HG03521 (cell line): ENCODE results near the gene MBP.

ENCODE experiments used
- ATAC-seq: cut with Tn5 transposase; IDR thresholded peaks from one replicate; pipeline ENCODE4 v1.9.1; 2021; ENCODE audit warnings: mild to moderate bottlenecking, moderate library complexity; ENCODE audit not compliant: unreplicated experiment

The MBP gene

GRCh38 chr18:77088963-77089722 is 43.4 kb downstream of the MBP start:
- ATAC-seq = no peak

GRCh38 chr18:77087393-77088141 is 45.0 kb downstream of the MBP start:
- no peak for ATAC-seq

GRCh38 chr18:77086656-77087392 is 45.8 kb downstream of the MBP start:
- ATAC-seq = no peak

GRCh38 chr18:77086034-77086433 is 46.5 kb downstream of the MBP start:
- ATAC-seq = no peak

GRCh38 chr18:77084688-77085035 is 47.9 kb downstream of the MBP start:
- no peak for ATAC-seq

- no peak for ATAC-seq
Measured at GRCh38 chr18:77082316-77082955, 50.1 kb downstream of the MBP start.

GRCh38 chr18:77081390-77081778 is 51.2 kb downstream of the MBP start:
- no peak for ATAC-seq

- ATAC-seq = peak; percentile 83
Measured at GRCh38 chr18:77079954-77080682, 52.5 kb downstream of the MBP start.

GRCh38 chr18:77079088-77079487 is 53.5 kb downstream of the MBP start:
- no peak for ATAC-seq

GRCh38 chr18:77078690-77079070 is 53.9 kb downstream of the MBP start:
- no peak for ATAC-seq

- no peak for ATAC-seq
Measured at GRCh38 chr18:77077941-77078689, 54.5 kb downstream of the MBP start.

- ATAC-seq = no peak
Measured at GRCh38 chr18:77077401-77077800, 55.2 kb downstream of the MBP start.

- no peak for ATAC-seq
Measured at GRCh38 chr18:77076111-77076510, 56.5 kb downstream of the MBP start.

GRCh38 chr18:77074431-77074830 is 58.2 kb downstream of the MBP start:
- no peak for ATAC-seq

GRCh38 chr18:77073336-77074093 is 59.1 kb downstream of the MBP start:
- no peak for ATAC-seq

- ATAC-seq = no peak
Measured at GRCh38 chr18:77072566-77072965, 60.0 kb downstream of the MBP start.

GRCh38 chr18:77071711-77072292 is 60.8 kb downstream of the MBP start:
- no peak for ATAC-seq

GRCh38 chr18:77071061-77071460 is 61.5 kb downstream of the MBP start:
- no peak for ATAC-seq

- no peak for ATAC-seq
Measured at GRCh38 chr18:77070627-77071026, 62.0 kb downstream of the MBP start.
